Measurements from ENCODE around the gene TBC1D10A.

Gene TBC1D10A

DNA sequence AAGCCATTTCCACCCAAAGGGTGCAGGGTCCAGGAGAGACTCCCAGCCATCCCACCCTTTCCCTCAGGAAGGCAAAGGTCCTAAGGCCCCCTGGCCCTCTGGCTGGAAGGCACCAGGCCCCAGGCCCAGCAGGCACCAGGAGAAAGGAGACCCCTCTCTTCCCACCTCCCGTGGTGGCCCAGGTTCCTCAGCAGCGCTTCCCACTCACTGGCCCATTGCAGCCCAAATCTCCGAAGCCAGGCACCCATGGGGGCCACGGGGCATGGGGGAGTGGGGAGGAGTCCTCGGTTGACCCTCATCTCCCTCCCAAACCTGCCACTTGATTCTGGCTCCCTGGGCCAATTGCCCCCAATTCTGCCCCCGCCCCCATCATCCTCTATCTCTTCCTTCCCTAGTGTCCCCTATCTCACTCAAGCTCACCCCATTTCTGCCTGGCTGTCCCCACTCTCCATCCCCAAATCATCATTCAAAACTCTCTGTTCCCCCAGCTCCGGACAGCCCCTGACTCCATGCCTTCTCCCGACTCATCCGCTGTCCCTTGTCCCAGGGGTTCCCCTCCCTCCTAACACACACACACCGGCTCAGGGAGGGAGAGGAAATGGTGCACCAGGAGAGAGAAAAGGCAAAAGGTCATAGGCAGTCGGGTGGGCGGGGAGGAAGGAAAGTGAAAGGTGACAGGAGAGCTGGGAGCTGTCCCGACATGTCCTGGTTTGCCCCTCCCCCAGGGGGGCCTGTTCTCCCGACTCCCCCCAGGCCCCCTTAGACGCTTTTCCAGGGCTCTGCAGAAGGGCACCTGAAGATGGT lies 81.4 kb downstream of the TBC1D10A start:
- DNase-seq, result no peak

DNA sequence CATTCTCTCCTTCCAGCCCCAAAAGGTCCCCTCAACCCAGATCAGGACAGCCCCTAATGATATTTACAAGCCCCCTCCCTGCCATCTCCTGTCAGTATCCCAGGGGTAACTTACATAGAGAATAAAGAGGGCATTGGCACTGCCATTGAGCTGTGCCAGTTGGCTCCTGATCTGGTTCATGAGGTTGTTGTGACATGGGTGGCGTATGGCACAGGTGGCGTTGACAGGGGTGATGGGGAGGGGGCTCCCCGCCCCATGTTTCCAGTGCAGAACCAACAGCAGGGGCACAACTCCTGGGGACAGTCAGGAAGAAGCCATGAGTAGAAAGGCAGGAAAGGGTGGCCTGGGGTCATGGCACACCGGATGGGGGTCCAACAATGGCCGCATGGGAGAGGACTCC lies 82.1 kb downstream of the TBC1D10A start:
- no peak for DNase-seq

DNA sequence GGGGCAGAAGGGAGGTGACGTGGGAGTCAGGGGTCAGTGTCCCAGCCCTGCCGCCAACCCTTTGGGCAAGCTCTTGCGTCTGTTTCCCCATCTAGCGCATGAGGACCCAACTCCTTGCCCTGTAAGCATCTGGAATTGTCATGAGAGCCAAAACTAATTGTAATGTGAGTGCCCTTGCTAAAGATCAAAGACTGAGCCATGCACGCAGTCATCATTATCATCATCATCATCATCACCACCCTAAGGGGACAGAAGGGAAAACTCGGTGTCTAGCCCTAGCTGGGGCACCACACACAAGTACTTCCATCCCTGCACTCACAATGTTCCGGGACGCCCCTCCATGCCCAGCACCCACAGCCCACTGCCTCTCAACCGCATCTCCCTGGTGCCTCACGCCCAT lies 82.7 kb downstream of the TBC1D10A start:
- DNase-seq, result no peak

DNA sequence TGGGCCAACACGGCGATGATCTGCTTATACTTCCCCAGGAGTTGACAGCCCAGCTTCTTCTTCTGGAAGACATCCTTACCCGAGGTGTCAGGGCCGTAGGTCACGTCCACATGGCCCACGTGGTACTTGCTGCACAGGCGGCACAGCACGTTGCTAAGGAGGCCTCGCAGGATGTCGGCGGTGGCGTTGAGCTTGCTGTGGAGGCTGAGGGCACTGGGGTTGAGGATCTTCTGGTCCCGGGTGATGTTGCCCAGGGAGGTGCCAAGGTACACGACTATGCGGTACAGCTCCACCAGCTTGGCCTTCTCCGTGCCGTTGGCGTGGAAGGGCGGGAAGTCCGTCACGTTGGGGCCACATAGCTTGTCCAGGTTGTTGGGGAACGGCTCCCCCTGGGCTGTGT lies 83.1 kb downstream of the TBC1D10A start:
- no peak for DNase-seq
